NCI-H1436 (cell line): ENCODE data around the gene RGS5.

ENCODE experiments used
- DNase-seq: peaks from one replicate; lab custom pipeline; 2025; lab: John Stamatoyannopoulos, UW

Gene RGS5

DNA sequence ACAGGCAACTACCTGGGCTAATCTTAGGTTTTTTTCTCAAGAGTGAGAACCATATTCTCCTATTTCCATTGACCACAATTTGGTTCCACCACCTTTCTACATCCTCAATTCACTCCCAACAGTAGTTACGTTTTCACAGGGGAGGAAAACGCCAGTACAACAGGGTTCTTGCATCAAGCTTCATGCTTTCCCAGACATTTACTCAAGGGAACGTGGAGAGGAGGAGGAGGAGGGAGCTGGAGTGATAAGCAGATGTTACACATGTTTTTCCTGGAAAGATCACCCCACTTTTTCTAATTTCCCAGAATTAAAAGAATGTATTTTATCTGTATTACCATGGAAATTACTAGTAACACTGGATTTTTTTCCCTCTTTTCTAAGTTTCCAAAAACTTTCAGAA lies 58.3 kb downstream of the RGS5 start:
- no peak for DNase-seq

DNA sequence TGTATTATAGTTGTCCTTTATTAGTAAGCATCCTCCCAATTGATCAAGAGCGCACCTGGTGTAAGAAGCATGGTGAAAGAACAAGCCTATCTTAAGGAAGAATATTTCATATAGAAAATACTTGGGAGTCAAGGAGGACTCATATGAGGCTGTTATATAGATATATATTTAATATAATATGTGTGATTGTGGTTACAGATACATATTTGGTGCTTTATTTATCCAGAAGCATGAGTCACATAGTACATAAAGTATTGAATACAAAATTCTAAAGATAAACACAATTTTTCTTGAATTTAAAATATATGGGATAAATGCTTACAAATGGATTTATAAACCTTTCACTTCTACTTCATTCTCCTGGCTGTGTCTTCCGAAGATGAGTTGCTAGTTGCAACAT lies 60.6 kb downstream of the RGS5 start:
- DNase-seq, result no peak

DNA sequence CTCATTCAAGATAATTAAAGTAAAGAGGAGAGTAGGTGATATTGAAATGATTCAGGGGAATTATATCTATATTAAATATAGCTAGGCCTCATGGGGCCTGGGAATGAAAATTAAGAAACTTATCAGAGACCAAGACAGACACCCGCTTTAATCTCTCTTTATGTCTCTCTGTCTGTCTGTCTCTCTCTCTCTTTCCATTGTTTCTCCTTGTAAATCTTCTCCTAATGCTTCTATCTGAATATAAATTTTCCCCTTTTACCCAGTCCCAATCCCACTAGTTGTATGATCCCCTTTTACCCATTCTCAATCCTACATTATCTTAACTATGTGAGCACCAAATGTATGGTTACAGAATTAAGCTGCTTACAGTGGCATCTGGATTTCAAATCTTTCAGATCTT lies 61.2 kb downstream of the RGS5 start:
- DNase-seq, result no peak

DNA sequence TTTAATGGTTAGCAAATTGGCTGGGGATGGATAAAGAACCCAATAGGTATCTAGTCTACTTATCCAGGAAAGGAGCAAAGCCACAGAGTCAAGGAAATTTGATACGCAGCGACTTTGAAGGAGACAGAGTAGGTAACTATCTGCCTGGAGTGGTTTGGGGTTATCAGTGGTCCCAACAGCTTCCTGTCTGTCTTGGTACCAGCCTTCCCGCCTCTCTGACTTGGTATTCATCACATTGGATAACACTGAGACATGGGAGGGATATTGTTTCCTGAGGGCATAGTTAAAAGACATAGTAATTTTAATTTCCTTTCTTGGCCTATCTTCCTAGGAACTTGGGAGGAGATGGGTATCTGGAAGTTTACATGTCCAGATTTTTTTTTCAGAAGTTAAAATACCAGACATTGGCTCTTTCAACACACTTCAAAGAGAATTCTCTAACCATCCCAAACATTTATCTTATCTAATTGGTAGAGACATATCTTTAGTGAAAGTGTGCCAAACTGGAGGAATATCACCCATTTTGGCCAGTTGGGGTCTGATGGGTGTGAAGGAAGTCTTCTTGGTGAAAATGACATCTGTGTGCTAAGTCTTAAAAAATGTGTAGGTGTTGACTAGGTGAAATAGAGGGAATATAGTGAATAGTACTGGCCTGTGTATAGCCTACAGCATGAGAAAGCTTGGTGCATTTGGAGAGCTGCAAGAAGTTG lies 65.0 kb downstream of the RGS5 start:
- DNase-seq, result no peak

DNA sequence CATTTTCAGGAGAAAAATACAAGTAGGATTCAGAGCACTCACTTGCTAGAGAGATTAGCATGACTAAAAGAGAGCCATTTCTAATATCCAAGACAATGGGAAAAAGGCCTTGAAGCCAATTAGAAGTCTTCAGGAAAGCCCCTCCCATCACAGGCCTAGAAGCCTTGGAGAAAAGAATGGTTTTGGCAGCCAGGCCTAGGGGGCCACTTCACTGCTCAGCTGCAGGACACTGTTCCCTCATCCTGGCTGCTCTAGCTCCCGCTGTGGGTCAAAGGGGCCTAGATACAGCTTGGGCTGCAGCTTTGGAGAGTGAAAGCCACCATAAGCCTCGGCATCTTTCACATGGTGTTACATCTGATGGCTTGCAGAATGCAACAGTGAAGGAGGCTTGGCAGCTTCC lies 70.7 kb downstream of the RGS5 start:
- DNase-seq, result no peak

DNA sequence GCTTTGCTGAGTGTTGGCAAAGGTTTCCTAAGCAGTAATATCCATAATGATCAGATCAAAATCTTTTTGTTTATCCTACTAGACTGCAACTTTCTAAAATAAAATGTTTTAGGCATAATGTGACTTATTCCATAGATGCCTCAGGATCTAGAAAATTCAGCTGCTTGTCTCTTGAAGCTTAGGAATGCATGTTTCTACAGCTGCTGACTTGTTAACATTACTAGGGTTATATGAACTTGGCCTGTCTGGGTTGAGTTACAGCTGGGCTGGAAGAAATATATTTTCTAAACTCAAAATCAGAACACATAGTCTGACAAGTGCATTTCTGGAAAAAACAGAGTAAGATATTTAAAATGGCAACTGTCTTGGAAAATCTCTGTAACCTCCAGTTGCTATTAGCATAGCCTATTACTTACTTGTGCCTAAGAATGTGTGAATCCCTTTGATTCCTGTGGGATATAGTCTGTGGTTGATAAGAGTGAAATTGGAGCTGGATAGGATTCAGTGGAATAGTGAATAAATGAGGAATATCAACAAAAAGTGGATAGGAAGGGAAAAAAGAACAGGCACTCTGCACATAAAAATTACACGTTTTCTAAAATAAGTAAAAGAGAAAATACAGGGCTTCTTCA lies 72.4 kb downstream of the RGS5 start:
- DNase-seq, result no peak

DNA sequence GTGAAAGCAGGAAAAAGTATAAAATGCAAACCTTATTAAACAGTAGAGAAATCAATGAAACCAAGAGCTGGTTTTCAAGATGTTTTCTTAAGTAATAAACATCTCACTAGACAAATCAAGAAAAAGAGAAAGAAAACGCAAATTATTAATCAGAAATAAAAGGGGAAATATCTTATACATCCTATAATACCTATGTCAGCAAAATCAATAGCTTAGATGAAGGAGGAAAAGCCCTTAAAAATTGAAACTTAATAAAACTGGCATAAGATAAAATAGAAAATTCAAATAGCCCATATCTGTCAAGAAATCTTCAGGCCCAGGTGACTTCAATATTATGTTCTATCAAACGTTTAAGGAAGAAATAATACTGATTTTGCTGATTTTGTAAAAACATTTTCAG lies 74.4 kb downstream of the RGS5 start:
- no peak for DNase-seq

DNA sequence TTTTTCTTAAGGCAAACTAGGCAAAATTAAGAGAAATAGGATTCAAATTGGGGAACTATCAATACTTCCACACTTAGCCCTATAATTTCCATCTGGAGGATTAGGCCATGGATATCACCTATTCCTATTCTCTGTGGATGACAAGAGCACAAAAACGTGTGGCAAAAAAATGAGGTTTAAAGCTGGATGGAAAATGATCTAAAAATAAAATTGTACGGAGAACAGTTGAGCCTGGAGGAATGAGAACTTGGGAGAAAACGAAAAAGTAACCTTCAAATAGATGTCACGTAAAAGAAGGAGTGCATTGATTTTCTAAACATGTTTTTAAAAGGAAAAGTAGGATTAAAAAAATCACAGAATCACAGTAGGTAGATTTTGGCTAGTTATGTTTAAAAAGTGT lies 77.9 kb downstream of the RGS5 start:
- no peak for DNase-seq

DNA sequence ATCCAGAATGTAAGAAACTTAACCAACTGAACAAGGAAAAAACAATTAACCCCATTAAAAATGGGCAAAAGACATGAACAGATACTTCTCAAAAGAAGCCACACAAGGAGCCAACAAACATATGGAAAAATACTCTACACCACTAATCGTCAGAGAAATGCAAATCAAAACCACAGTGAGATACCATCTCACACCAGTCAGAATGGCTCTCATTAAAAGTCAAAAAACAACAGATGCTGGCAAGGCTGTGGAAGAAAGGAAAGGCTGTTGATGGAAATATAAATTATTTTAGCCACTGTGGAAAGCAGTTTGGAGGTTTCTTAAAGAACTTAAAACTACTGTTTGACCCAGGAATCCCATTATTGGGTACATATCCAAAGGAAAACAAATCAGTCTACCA lies 82.3 kb downstream of the RGS5 start:
- DNase-seq, result no peak

DNA sequence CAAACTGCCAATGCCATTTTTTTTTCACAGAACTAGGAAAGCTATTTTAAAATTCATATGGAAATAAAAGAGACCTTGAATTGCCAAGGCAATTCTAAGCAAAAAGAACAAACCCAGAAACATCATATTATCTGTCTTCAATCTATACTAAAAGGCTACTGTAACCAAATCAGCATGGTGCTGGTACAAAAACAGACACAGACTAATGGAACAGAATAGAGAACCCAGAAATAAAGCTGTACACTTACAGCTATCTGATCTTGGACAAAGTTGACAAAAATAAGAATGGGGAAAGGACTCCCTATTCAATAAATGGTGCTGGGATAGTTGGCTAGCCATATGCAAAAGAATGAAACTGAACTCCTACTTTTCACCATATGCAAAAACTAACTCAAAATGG lies 83.0 kb downstream of the RGS5 start:
- no peak for DNase-seq

DNA sequence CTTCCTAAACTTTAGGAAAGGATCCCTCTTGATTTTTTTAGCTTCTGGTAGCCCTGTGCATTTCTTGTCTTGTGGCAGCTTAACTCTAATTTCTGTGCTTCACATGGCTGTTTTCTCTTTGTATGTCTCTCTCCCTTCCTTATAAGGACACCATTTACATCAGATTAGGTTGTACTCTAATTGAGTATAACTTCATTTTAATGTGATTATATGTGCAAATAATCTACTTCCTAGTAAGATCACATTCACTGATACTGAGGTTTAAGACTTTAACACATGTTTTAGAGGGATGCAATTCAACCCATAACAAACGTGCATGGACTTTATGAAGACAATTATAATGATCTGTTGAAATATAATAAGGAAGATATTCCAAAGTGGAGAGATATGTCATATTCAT lies 86.8 kb downstream of the RGS5 start:
- DNase-seq, result no peak

DNA sequence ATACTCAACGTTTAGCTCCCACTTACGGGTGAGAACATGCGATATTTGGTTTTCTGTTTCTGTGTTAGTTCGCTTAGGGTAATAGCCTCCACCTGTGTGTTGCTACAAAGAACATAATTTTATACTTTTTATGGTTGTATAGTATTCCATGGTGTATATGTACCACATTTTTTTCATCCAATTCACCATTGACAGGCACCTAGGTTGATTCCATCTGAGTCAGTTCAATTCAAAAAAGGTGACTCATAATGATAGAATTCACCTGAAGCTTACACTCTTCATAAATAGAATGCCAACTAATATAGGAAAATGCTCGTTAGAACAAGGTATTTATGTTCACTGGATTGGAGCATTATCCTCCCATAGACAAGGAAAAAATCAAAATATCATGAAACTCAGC lies 95.1 kb downstream of the RGS5 start:
- no peak for DNase-seq

DNA sequence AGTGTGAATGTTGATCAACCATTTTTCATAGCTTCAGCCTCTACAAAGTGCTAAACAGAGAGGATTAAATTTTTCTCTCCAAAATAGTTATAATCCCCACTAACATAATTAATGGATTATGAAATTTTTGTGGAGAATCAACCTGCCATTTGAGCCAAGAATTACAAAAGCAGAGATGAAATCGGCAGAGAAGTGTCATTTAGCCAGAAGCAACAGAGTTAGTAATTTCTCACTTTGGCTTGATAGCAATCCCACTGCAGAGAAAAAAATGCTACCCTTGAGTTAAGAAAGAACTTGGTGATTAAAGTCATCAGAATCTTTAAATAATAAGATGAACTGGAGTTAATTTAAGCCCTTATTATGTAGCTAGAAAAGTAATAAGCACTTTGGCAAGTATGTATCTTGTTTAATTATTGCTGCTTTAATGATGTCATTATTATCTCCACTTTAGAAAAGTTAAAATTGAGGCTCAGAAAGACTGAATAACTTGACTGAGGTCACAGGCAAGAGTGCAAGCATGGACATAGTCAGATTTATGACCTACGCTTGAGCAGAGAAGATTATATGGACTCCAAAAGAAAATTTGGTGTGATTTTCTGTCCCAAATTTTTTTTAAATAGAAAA lies 96.2 kb downstream of the RGS5 start:
- no peak for DNase-seq

DNA sequence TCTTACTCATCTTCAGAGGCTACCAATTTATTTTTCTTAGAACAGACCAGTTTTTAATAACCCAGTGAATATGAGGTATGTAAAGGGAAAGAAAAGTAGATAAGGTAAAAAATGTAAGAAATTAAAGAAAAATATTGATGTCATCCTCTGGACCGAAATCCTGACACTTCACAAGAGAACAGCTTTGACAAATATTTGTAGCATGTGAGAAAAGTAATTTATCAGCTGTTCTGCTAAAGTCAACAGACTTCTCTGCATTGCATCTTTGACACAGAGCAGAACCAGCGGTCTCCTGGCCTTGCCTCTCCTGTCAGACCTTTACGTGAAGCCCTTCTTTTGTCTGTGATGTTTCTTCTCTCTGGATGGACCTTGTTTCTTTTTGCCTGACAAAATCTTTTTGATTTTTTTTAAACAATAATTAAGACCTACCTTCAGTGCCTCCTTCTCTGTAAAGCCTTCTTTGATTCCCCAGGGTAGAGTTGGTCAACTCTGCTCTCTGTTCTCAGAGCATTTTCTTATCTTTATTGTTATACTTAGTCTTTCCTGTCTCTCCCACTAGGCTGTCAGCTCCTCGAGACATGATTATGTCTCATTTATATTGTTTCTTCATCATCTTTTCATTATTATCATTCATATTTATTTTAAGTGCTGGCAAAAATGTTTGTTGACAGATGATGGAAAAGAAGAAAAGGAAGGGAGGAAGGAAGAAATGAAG lies 98.2 kb downstream of the RGS5 start:
- DNase-seq, result no peak

DNA sequence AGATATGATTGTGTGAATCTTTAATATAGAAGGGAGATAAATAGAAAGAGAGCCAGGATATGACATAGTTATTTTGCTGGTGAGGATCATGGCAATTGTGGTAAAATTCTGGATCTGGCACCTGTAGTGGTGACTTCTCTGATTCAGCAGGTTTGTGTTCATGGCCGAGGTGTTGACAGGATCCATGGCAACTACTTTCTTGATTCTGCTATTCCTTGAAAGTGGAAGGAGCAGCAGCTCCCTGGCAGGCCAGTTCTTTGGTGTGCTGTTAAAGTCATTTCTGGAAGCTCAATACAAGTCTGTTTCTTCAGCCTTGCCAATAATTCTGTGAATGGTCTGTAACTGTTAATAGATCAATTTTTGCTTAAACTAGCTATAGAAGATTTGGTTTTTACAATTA lies 100.1 kb downstream of the RGS5 start:
- DNase-seq, result no peak

DNA sequence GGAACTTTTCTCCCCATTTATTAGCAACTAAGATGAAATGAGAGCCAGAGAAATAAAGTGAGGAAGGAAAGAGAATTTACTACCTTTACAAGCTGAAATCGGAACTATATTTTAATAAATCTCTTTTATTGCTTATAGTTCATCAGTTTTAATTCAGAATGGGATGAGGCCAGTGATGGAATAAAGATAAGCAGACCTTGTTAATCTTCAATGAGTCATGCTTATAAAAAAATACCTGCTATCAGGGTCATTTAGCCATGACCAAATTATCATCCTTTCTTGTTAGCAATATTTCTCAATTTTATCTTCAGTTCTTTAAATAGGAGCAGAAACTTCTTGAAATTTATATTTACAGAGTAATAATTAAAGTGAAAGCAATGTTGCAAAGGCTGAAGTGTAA lies 107.5 kb downstream of the RGS5 start:
- DNase-seq, result no peak

DNA sequence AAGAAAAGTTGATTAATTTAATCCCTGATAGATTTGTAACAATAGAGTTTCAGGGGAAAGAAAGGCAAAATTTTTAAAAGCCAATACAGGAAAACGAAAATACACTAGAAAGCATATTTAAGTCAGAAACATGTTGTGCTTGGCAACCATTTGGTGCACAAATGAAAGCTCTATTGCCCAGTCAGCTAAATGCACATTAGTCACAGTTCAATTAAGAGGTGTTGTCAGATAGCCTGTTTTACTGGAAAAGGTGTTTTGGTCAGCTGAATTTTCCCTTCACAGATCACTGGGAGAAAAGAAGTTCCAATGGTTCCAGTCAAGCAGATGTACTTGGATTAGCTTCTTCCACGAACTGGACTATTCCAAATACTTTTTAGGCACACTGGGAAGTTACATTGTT lies 108.1 kb downstream of the RGS5 start:
- no peak for DNase-seq

DNA sequence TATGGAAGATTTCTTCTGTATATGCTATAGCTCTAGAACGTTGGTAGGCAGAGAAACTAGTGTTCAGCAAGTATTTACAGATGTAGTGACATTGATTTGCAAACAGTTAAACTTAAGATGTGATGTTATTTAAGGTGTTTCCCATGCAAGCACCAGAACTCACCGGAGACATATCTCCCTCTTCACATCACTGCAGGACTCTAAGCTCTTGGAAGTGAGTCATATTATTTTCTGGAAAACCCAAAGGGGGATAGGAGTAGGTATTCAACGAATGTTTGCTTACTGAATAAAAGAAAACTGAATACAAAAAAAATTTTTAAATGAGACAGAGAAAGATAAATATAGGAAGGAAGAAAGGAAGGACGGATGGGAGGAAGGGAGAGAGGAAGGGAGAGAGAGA lies 108.5 kb downstream of the RGS5 start:
- no peak for DNase-seq

DNA sequence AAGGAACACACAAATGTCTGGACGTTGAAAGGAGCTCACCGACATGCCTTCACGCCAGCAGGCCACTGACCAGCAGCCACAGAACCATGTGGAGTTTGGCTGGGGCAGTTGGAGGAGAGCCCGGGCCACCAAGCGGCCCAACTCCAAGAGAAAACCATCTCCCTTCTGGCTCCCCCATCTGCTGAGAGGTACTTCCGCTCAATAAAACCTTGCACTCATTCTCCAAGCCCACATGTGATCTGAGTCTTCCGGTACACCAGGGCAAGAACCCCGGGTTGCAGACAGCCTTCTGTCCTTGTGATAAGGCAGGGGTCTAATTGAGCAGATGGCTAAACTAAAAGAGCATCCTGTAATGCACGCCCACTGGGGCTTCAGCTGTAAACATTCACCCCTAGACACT lies 109.1 kb downstream of the RGS5 start:
- DNase-seq, result no peak

DNA sequence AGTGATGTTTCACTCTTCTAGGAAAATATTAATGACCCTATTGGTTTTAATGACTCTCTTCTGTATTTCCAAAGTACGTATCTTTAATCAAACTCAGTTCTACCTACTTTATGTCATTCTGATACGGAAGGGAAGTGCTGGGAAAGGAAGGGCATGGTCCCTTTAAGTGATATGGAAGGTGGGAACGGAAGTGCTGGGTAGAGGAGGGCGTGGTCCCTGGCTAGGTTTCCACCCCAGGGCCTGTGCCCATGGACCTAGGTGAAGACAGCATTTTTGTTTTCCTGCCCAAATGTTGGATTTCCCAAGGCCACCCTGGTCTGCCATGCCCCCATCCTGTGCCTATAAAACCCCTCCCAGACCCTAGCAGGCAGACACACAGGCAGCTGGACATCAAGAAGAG lies 109.5 kb downstream of the RGS5 start:
- no peak for DNase-seq
